ENCODE results near the gene CAMK2N2. TPM values are rescaled to one million over a fixed set of nuclear protein-coding genes. Genes with fewer than 3 reads are reported as not detected.

Gene CAMK2N2
- total and polyA plus RNA-seq, 9 of the 15 experiments (the other 6 are each of a cell fraction or from before 2014, with no cell fraction given) = 0.08 to 0.22 (median 0.11) TPM; not detected in 5

DNA sequence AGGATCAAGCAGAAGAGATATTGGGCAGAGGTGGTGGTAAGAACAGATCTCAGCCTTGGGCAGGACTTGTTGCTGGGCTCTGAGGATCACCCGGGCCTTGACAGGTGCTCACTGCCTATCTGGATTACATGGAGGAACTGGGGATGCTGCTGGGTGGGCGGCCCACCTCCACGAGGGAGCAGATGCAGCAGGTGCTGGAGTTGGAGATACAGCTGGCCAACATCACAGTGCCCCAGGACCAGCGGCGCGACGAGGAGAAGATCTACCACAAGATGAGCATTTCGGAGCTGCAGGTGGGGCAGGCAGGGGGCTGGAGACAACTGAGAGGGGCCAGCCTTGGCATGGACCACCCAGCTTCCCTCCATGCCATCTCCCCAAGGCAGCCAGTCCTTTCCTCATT is 22.3 kb upstream of the CAMK2N2 start:
- BruUV-seq (replicated peaks) = no TSS peak
- in situ Hi-C loops (cut with MboI) = no loop called here
- Histone ChIP-seq H3K79me2 (ENCODE audit: control insufficient read depth, insufficient read depth, low read length) (no peaks in the 10 kb centered on the region), H3K9me3 (replicated peaks; ENCODE audit: control insufficient read depth, insufficient read depth, low read depth, low read length) (no peaks in the 10 kb centered on the region), H4K20me1 (replicated peaks; ENCODE audit: control insufficient read depth, insufficient read depth, low read length) (peaks cover 12% of the 10 kb centered on the region; the same call in 1 of the 2 replicates), H3K4me1 (replicated peaks in 1 of 2; ENCODE audit: control insufficient read depth in 2 of 2, insufficient read depth in 2 of 2, low read length in 2 of 2) (no peaks in the 10 kb centered on the region), H3K36me3 (ENCODE audit: control insufficient read depth, insufficient read depth, low read length) (no peaks in the 10 kb centered on the region), H3K4me3 (no peak overlapping the region), H3K27me3 (ENCODE audit: control insufficient read depth in 2 of 2, insufficient read depth in 2 of 2, low read length in 2 of 2) (peaks cover 28 to 60% of the 10 kb centered on the region in 2 experiments), H3K27ac (ENCODE audit: extremely low read depth, low read depth, low read length) (no peak overlapping the region), H3K9me1 (ENCODE audit: control insufficient read depth, insufficient read depth, low read length) (no peaks in the 10 kb centered on the region), H2AFZ (ENCODE audit: low read depth, low read length) (no peak overlapping the region), H3K9ac (ENCODE audit: insufficient read depth in 1 of 2, low read depth in 2 of 2, low read length in 2 of 2) (no peak overlapping the region), H3K4me2 (ENCODE audit: insufficient read depth, low read length) (no peak overlapping the region)
- CTCF ChIA-PET (ENCODE audit: low intra/inter-chr PET ratio) = no interaction called here
- DNase-seq (ENCODE audit: extremely low read depth in 1 of 4, low spot score in 3 of 4) = no peak
- POLR2A ChIA-PET = no interaction called here
- intact Hi-C loops (cut with micrococcal nuclease) = loop anchor here (1.0 to 2.0 kb wide), 3 partner anchors 33 to 138 kb away; no protein-coding TSS in a partner anchor
- no peak for ATAC-seq
- FAIRE-seq = no peak
- 0% methylated on average over 6 of the region's 8 CpGs for WGBS (ENCODE audit: insufficient coverage, low coverage, missing lambda C conversion rate)
- no peak for TF ChIP-seq GATAD2A (IDR thresholded peaks at IDR 0.05)
- no peak for TF ChIP-seq MLLT1 (IDR thresholded peaks at IDR 0.05)
- no peak for TF ChIP-seq DDX20 (tag; IDR thresholded peaks at IDR 0.05; ENCODE audit: low read depth)
- no peak for TF ChIP-seq NEUROD1 (IDR thresholded peaks at IDR 0.05; ENCODE audit: borderline replicate concordance, low read depth, low read length, partially characterized antibody)
- TF ChIP-seq SRSF1 (IDR thresholded peaks at IDR 0.05; ENCODE audit: low read depth, low read length) = no peak
- no peak for TF ChIP-seq ATF4 (CRISPR knock-in tag; IDR thresholded peaks at IDR 0.05)
- TF ChIP-seq ZNF263 (CRISPR knock-in tag; IDR thresholded peaks at IDR 0.05; ENCODE audit: borderline replicate concordance) = no peak
- no peak for TF ChIP-seq ZNF445 (CRISPR knock-in tag; IDR thresholded peaks at IDR 0.05; ENCODE audit: low read depth)
- TF ChIP-seq, protein P1, sequence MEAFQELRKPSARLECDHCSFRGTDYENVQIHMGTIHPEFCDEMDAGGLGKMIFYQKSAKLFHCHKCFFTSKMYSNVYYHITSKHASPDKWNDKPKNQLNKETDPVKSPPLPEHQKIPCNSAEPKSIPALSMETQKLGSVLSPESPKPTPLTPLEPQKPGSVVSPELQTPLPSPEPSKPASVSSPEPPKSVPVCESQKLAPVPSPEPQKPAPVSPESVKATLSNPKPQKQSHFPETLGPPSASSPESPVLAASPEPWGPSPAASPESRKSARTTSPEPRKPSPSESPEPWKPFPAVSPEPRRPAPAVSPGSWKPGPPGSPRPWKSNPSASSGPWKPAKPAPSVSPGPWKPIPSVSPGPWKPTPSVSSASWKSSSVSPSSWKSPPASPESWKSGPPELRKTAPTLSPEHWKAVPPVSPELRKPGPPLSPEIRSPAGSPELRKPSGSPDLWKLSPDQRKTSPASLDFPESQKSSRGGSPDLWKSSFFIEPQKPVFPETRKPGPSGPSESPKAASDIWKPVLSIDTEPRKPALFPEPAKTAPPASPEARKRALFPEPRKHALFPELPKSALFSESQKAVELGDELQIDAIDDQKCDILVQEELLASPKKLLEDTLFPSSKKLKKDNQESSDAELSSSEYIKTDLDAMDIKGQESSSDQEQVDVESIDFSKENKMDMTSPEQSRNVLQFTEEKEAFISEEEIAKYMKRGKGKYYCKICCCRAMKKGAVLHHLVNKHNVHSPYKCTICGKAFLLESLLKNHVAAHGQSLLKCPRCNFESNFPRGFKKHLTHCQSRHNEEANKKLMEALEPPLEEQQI (IDR thresholded peaks at IDR 0.05) = no peak
- no peak for TF ChIP-seq ETS2 (tag; IDR thresholded peaks at IDR 0.05; ENCODE audit: borderline replicate concordance, poor library complexity, severe bottlenecking)
- TF ChIP-seq HNRNPUL1 (IDR thresholded peaks at IDR 0.05; ENCODE audit: low read length) = no peak
- no peak for TF ChIP-seq ZFP1 (CRISPR knock-in tag; IDR thresholded peaks at IDR 0.05)
- no peak for TF ChIP-seq POLR2A (conservative IDR thresholded peaks at IDR 0.05)
- TF ChIP-seq, protein P2, sequence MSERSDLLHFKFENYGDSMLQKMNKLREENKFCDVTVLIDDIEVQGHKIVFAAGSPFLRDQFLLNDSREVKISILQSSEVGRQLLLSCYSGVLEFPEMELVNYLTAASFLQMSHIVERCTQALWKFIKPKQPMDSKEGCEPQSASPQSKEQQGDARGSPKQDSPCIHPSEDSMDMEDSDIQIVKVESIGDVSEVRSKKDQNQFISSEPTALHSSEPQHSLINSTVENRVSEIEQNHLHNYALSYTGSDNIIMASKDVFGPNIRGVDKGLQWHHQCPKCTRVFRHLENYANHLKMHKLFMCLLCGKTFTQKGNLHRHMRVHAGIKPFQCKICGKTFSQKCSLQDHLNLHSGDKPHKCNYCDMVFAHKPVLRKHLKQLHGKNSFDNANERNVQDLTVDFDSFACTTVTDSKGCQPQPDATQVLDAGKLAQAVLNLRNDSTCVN (CRISPR knock-in tag; IDR thresholded peaks at IDR 0.05) = no peak
- TF ChIP-seq ZNF3 (CRISPR knock-in tag; IDR thresholded peaks at IDR 0.05) = no peak

All from K562 (cell line).